Stimulated activated CD8-positive, alpha-beta memory T cell treated with anti-CD3 and anti-CD28 coated beads, Interleukin-15, amount 100 ng/mL, for 4 hours (primary cell): ENCODE data around the gene KRT82.
"Not testable (repeated sequence)": the region's sequence is repeated elsewhere in the genome, so short reads cannot be mapped to it uniquely, and the experiment has no call there.

ENCODE experiments used
- DNase-seq, 2 donors: peaks; one replicate each; pipeline ENCODE4 v3.0.0-alpha.2; 2020; ENCODE audit warnings: low read depth in 2 of 2

KRT82 gene

DNA sequence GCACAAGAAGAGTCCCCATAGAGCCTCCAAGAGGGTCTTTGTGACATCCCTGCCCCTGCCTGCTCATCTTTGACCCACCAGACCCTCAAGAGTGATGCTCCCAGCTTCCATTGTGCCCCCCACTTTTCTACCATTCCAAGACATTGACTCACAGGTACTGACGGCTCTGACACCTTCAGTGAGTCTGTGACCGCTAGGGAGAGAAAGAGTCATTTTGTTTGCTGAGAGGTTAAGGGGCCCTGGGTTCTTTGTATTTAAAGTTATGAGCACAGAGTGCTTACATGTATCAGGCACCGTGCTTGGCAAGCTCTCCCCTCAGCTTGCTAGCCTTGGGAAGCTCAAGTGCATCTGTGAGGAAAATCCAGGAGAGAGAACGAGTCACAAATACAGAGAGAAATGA lies 7.1 kb upstream of the KRT82 start:
- no peak for DNase-seq

DNA sequence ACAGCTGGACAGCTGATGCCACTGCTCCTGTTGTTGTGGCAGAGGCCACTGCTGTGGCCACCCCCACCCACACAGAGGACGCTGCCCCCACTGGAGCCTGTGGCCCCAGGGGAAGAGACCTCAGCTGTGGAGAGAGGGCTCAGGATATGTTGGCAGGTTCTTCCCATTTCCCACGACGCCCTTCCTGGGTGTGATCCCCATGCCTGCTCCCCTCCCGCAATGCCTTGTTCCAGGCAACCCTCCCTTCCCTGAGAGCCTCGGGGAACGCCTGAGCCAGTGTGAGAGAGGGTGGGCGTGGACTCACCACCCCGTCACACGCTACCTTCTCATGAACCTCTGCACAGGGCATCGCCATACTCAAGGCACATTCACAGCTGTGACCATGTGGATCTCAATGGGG lies 5.7 kb upstream of the KRT82 start:
- no peak for DNase-seq

DNA sequence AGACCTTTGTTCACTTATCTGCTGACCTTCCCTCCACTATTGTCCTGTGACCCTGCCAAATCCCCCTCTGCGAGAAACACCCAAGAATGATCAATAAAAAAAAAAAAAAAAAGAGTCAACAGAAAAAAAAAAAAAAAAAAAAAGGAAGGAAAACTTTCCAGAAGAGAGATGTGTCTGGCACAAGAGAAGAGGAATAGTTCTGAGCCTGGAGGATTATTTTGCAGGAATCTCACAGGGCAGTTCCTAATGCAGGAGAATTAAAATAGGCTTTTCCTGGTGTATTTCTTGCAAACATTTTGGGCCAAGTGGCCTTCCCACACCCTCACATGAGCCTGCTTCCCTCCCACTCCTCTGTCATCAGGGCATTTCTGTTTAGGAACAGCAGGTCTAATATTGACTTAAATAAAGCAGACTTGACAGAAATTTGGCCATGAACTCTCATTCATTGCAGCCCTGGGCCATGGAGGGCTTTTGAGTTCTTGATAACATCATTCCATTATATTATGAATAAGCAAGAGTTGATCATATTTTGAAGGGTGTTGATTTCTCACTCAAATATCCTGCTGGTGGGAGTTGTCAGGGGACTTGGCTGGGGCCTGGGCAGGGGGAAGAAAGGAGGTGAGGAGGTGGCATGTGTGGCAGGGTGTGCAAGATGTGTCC lies 4.6 kb upstream of the KRT82 start:
- not testable (repeated sequence) for DNase-seq

DNA sequence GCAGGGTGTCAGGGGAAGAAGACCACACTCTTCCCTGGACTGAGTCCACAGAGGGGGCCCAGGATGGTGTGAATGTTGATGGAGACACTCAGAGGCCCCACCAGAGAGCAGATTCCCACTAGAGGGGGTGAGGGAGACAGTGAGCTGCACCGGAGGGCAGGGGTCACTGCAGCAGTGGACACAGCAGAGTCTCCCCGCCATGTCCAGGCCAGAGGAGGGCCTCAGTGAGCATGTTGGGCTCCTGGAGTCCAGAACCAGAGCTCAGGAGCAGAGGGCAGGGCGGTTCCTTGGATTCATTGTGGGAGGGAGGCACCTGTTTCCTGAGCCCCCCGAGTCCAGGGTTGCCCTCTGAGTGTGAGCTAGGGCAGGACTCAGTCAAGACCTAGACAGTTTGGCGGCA lies 1.8 kb upstream of the KRT82 start:
- no peak for DNase-seq

DNA sequence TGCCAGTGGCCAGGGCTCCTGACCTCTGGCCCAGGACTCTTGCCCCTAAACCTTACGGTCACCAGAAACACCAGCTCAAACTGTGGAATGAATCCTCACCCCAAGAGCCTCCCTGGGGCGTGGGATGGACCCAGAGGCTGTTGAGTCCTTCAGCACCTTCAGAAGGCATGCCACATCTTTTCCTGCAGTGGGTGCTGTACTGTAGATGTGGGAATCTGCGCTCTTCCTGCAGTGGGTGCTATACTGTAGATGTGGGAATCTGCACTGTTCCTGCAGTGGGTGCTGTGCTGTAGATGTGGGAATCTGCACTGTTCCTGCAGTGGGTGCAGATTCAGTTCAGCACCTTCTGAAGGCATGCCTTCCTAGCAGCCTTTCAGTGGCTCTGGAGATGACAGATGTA lies 1.2 kb downstream of the KRT82 start:
- no peak for DNase-seq

DNA sequence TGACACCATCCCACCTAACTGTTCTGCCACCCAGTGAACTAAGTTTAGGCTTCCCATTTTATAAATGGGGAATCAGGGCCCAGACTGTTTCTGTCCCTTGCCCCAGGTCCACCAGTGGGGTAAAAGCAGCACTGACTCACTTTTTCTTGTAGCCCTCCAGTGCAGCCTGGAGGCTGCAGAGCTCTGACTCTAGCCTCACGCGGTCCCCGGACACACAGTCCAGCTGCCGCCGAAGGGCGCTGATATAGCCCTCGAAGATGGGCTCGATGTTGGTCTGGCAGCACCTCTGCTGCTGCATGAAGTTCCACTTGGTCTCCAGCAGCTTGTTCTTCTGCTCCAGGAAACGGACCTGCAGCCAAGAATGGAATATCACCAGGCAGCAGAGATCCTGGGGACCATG lies 2.6 kb downstream of the KRT82 start:
- no peak for DNase-seq

DNA sequence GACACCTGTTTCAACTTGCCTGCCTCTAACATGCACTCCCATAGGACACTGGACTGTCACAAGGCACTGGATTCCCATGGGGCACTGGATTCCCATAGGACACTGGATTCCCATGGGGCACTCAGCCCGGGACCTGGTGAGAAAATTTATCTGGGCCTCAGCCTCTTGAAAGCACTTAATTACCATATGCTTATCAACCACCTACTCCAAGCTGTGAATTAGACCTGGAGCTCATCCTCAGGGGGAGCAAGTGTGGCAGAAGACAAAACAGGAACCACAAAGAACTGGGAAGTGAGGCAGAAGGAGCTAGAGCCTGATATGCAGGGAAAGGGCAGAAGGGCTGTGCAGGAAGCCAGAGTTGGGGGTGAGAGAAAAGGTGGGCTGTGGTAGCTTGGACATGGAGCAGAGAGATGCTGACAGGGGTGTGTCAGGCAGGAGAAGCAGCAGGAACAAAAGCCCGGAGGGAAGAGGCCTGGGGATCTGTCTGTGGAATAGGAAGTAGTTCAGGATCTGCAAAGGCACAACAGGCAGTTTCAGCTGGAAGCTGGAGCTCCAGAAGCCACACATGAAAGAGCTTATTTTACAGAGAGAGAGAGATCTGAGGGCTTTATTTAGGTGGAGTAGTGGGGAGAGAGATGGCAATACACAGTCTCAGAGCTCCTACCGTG lies 3.1 kb downstream of the KRT82 start:
- DNase-seq: no peak

DNA sequence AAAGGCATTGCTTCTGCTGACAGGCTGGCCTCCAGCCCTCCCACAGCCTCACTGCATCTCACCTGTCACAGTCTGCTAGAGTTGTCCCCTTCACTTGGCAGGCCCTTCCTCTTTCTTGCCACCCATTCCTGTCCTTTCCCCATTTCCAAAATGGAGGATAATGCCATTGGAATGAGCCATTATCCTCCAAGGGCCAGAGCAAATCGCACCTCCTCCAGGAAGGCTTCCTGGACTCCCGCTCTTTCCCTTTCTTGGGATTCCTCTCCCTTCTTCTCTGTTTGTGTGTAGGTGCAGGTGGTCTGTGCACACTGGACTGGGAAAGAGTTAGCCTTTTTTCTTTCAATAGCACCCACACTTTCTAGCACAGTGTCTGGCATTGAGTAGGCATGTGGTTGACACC lies 3.8 kb downstream of the KRT82 start:
- DNase-seq: no peak

DNA sequence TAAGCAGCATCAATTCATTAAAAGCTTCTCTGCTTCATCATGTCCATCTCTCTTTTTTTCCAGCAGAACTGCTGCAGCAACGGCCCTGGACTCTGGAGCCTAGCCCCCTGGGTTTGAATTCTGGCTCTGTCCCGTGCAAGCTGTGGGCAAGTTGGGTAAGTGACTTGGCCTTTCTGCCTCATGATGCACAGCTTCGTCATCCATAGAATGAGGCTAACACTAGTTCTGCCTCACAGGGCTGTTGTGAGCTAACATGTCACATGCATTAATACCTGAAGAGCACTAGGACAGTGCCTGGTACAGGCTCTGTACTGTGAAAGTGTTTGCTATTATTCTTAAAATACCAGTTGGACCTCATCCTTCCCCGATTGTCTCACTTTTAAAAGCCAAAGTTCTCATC lies 4.2 kb downstream of the KRT82 start:
- DNase-seq: no peak

DNA sequence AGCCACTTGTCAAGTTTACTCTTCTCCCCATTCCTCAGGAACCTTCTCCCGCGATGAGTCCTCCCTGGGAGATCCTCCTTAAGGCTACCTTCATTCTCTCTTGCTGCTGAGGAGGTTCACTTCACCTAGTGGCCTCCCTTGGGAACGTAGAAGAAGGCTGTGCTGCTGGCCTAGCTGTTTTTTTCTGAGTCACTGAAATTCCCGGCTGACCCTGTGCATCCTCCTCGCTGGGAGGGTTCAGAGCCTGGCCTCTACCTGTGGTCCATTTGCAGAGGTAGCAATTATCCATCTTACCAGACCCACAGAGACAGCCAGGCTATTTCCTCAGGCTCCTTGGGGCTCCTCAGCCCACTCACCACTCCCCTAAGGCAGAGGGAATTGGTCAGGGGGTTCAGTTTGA lies 4.6 kb downstream of the KRT82 start:
- DNase-seq: no peak

DNA sequence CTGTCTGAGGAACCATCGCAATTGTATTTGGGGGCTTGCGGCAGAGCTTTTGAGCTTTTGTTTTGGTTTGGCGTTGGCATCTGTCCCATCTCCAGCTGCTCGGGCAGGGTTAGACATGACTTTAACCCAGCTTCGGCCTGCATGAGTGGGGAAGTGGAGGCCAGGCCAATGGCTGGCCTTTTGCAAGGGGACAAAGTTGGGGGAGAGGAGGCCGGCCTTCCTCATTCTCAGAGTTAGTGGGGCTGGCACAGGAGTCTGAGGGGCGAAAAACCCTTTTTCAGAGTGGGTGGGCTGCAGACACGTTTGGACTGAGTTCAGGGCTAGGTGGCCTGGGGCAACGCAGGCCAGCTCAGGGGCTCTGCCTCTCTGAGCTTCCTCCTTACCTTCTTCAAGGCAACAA lies 5.2 kb downstream of the KRT82 start:
- DNase-seq: no peak

DNA sequence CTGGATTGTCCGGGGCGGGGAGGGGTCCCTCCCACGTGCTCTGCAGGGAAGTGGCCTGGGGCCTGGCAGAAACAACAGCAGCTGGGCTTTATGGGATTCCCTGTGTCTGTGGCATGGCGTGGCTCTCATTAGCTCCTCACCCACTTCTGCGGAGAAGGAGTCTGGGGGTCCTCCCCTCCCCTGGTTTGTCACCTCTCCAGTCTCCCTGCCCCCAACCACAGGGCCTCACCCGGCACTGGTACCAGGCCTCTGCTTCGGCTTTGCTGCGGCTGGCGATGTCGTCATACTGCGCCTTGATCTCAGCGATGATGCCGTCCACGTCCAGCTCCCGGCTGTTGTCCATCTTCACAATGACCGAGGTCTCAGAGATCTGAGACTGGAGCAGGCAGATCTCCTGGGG lies 6.4 kb downstream of the KRT82 start:
- no peak for DNase-seq

DNA sequence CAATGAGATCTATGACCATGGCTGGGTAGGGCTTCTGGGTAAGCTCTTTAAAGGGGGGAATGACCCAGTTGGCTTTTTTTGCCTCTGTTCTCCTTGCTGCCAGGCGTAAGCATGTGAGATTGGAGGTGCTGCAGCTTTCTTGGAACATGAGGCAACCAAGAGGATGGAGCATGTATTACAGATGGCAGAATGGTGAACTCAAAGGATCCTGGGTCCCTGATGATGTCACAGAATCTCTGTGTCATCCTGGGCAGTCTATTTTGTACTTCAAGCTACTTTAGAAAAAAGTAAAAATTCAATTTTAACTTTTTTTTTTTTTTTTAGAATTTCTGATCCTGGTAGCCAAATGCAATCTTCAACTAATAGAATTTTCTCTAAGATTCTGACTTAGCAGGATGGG lies 8.0 kb downstream of the KRT82 start:
- DNase-seq: no peak

DNA sequence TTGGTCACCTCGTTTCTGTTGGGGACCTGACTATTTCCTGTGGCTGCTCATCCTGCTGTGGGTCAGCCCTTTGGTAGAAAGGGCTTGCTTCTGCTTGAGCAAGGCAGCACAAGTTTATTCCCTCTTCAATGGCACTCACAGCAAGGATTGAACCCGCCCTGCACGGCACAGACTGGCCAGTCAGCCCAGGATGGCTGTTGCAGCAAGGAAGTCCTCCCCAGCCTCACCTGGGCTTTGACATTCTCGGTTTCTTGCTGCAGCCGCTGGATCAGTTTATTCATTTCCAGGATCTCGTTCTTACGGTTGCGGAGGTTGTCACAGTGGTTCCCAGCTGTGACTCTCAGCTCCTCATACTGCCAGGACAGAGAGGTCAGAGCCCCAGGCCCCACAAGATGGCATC lies 9.5 kb downstream of the KRT82 start:
- no peak for DNase-seq

DNA sequence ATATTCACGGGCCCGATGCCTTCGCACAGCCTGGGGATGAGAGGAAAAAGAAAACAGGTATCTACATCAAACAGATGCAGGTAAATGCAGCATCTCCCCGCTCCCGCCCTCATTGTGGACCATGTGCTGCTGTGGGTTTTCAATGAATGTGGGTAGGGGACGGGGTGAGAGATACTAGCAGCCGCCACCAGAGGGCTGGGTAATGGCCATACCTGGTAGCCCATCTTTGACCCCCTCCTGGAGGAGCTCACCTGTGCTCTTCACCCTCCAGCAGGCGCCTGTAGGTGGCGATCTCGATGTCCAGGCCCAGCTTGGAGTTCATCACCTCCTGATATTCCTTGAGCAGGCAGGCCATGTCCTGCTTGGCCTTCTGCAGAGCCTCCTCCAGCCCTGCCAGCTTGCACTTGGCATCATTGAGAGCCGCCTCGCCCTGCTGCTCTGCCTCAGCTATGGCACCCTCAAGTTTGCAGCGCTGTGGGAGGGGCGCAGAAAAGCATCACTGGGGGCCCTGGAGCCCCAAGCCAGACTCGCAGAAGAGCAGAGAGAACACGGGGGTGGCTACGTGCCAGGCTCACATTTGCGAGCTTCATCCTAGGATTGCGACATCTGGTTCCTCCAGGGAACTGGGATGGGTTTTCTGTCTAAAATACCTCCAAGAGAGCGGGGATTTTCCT lies 10.2 kb downstream of the KRT82 start:
- DNase-seq: no peak

DNA sequence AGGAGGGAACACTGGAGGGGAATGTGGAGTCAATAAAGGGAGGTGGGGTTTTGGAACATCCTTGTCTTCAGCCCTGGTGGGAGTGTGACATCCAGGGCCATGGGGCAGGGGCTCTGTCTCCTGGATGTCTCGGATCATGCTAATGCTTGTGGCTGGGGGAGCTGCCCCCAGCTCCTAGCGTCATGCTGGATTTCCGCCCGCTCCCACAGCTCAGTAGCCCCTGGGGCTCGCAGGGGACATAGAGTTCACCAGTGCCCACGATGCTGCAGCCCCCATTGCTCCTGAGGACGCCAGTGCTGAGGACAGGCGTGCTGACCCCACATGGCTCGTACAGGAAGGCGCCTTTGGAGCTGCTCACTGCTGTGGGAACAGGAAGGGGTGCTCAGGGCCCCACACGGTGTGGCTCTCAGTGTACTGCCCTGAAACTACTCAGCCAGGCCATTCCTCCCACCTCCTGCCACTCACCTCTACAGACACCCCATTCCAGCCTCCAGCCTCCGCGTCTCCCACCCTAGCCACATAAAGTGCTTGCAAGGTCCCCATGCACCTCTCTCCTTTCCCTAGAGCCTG lies 11.2 kb downstream of the KRT82 start:
- no peak for DNase-seq

DNA sequence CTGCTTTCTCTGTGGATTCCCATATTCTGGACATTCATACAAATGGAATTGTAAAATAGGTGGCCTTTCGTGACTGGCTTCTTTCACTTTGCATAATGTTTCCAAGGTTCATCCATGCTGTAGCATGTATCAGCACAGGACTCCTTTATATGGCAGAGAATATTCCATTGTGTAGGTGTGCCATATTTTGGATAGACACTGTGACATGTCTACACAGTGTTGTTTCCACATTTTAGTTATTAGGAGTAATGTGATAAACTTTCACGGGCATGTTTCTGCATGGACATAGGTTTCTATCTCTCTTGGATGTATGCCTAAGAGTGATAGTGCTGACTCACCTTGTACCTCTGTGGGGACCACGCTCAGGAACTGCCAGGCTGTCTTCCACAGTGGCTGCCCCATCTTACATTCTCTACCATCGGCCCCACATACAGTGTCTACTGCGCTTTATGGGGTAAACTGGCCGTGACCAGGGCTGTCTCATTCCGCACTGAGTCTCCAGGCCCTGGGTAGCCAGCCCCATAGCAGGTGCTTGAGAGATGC lies 13.6 kb downstream of the KRT82 start:
- no peak for DNase-seq

DNA sequence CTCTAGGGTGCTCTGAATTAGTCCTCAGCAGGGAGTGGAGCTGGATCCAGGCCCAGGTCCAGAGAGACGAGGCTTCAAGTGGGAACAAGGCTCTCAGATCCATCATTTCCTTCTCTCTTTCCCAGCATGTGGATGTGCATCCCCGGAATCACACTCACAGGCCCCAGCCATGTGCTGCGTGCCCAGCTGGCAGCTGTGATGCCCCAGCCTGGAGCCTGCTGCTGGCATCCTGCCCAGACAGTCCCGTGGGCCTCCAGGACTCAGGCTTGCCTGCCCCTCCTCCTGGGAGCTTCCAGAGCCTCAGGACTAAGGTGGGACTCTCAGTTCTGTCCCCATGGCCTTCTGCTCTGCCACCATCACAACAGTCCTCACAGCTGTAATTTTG lies 14.5 kb downstream of the KRT82 start:
- DNase-seq: no peak

DNA sequence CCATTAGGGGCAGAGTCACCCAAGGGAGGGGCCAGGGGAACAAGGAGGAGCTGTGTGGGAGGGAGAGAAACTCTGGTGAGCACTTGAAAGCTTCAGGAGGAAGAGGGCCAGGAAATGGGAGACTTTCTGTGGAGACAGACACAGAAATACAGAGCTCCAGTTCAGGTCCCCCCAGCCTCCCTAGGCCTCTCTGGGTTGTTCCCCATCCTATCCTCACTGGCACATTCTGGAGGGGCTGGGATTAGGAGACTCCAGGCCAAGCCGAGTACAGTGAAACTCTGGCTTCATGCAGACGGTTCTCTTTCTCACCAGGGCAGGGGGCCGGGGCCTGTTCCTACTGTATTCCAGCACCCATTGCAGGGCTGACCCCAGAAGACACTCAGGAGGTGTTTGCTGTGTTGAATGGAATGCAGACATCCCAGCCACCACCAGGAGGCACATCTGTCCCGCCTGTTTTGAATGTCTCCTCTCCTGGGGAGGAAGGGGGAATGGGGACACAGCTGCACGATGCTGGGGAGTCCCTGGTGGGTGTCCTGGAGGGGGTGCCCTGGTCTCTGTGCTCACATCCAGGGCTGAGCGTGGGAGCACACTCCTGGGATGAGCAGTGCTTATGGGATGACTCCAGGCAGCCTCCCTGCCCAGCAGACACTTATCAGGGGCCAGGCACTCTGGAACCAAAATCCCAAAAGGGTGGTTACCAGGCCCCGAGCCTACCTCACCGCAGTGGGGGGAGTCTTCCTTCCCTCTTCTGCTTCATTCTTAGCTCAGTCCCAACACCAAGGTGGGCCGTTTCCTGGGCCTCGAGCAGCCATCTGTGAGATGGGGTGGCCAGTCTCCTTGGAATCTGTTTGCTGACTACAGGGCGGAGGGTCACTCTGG lies 15.2 kb downstream of the KRT82 start:
- no peak for DNase-seq

DNA sequence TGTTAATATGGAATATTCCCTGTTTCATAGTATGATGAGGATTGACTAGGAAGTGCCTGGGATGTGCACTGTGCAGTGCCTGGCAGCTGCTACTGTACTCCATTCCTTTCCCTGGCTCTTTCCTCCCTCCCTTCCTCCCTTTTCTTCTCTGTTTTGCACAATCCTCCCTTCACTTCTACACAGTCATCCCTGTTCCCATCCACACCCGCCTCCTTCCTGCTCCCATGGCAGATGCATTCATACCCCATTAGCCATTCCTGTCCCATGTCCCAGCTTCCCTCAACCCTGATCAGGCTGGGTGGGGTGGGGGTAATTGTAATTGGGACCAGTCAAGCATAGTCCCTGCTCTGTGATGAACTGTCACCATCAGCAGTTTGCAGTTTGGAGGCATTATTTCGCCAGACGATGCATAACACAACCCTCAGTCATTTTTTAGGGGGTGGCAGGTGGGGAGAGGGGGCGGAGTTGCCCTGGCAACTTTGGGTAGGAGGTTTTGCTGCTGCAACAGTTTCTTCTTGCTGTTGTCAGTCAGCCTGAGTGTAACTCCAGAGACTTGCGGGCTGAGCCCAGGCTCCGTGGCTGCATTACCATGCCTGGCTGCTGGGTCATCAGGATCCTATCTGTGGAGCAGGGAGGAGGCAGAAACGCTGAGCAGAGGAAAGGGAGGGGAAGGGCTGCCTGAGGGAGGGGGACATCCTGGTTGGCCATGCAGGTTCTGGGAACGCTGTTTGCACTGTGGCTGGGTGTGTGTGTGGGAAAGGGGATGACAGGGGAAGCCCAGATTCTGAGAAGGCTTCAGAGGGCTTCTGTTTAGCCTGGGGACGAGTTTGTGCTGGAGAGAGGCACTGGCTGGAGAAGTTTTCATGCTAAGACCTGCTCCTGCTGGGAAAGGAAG lies 16.6 kb downstream of the KRT82 start:
- DNase-seq: no peak

DNA sequence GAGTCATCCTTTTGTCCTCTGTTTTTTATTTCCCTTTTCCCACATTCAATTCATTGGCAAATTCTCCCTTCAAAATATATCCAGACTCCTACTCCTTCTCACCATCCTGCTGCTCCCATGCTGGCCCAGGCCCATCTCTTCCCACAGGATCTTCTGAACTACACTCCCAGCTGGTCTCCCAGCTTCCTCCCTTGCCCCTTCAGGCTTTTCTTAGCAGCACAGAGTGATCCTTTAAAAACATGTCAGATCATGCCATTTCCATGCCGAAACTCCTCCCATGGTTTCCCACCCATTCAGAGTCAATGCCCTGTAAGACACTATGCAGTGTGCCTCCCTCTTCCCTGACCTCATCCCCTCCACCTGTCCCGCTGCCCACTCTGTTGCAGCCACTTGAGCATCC lies 18.3 kb downstream of the KRT82 start:
- DNase-seq: no peak
